GM12878 (cell line): ENCODE data around the gene CLCNKA.
"Not testable (repeated sequence)": the region's sequence is repeated elsewhere in the genome, so short reads cannot be mapped to it uniquely, and the experiment has no call there.

Experiments used
- ATF3 ChIP-seq: IDR thresholded peaks from 2 replicates; pipeline ENCODE4 v1.6.1; 2011; ENCODE audit warnings: low read depth, mild to moderate bottlenecking, low read length, moderate library complexity, borderline replicate concordance; ENCODE audit errors: extremely low read depth
- BMI1 ChIP-seq: fragments of 450-650 bp; IDR thresholded peaks from 2 replicates; pipeline ENCODE4 v1.6.1; 2016; ENCODE audit warnings: mild to moderate bottlenecking, moderate library complexity, borderline replicate concordance
- CBX5 ChIP-seq: sonication (generic); IDR thresholded peaks from 2 replicates; pipeline ENCODE4 v1.6.1; 2016; ENCODE audit warnings: low read depth, moderate library complexity, mild to moderate bottlenecking, inconsistent platforms
- CTCF ChIP-seq, 3 experiments: IDR thresholded peaks in 2 of 3; conservative IDR thresholded peaks in 1 of 3; 2 replicates each; pipeline ENCODE4 v1.5.1; 2011; ENCODE audit warnings: low read depth in 3 of 3, low read length in 3 of 3, mild to moderate bottlenecking in 3 of 3, control low read depth in 2 of 3, moderate library complexity in 2 of 3, inconsistent platforms in 1 of 3, mixed read lengths in 1 of 3; ENCODE audit not compliant: control insufficient read depth in 2 of 3, insufficient read depth in 1 of 3; ENCODE audit errors: extremely low read depth in 1 of 3
- DPF2 ChIP-seq: fragments of 450-650 bp; IDR thresholded peaks from 2 replicates; pipeline ENCODE4 v1.6.1; 2017; ENCODE audit warnings: mild to moderate bottlenecking
- EP300 ChIP-seq, 2 experiments: fragments of 150-350 bp in 1 of 2; IDR thresholded peaks; 2 replicates each; pipeline ENCODE4 v1.6.1; 2011 to 2012; ENCODE audit warnings: low read depth in 2 of 2, low read length in 2 of 2, borderline replicate concordance in 1 of 2, improper control_type of control experiment in 1 of 2, inconsistent platforms in 1 of 2; ENCODE audit not compliant: control insufficient read depth in 1 of 2
- EZH2 ChIP-seq: IDR thresholded peaks from 2 replicates; pipeline ENCODE4 v1.6.1; 2012; ENCODE audit warnings: low read depth, mild to moderate bottlenecking, control low read depth, inconsistent platforms, low read length, borderline replicate concordance; ENCODE audit not compliant: control insufficient read depth
- MXI1 ChIP-seq: fragments of 150-350 bp; IDR thresholded peaks from 2 replicates; pipeline ENCODE4 v1.6.1; 2011; ENCODE audit warnings: low read depth, mild to moderate bottlenecking, inconsistent platforms, low read length, improper control_type of control experiment
- SMAD1 ChIP-seq: fragments of 450-650 bp; IDR thresholded peaks from 2 replicates; pipeline ENCODE4 v1.6.1; 2018; ENCODE audit warnings: mild to moderate bottlenecking, low read depth; ENCODE audit not compliant: partially characterized antibody
- SPI1 ChIP-seq: IDR thresholded peaks from 2 replicates; pipeline ENCODE4 v1.6.1; 2011; ENCODE audit warnings: low read depth, mild to moderate bottlenecking, low read length, moderate library complexity, borderline replicate concordance; ENCODE audit not compliant: insufficient read depth

- TF ChIP-seq CBX5; SPI1; EZH2; SMAD1; EP300 (IDR thresholded peaks at IDR 0.05; ENCODE audit: borderline replicate concordance in 1 of 2, control insufficient read depth in 1 of 2, low read depth in 2 of 2, low read length in 2 of 2); DPF2; CTCF (IDR thresholded peaks at IDR 0.05 in 2 of 3, conservative IDR thresholded peaks at IDR 0.05 in 1 of 3; ENCODE audit: control insufficient read depth in 2 of 3, extremely low read depth in 1 of 3, insufficient read depth in 1 of 3, low read depth in 3 of 3, low read length in 3 of 3); ATF3; MXI1; BMI1: not testable (repeated sequence)
Observed at GRCh38 chr1:16051949-16052348, 30.1 kb downstream of the CLCNKA start.
